Fibroblast of lung (primary cell): ENCODE data around the gene TENT4A.

ENCODE experiments used
- EZH2 ChIP-seq: IDR thresholded peaks from 2 replicates; pipeline ENCODE4 v1.5.1; 2012; ENCODE audit warnings: low read length, control low read depth, mild to moderate bottlenecking; ENCODE audit errors: missing control alignments
- TF ChIP-seq, protein P1 (sequence below), 2 donors: IDR thresholded peaks in 1 of 2; conservative IDR thresholded peaks in 1 of 2; 1 replicate in 1 of 2; 2 replicates in 1 of 2; pipeline ENCODE4 v1.5.1; 2011 to 2012; ENCODE audit warnings: low read length in 2 of 2, control low read depth in 1 of 2, inconsistent platforms in 1 of 2, low read depth in 1 of 2, mild to moderate bottlenecking in 1 of 2

DNA sequence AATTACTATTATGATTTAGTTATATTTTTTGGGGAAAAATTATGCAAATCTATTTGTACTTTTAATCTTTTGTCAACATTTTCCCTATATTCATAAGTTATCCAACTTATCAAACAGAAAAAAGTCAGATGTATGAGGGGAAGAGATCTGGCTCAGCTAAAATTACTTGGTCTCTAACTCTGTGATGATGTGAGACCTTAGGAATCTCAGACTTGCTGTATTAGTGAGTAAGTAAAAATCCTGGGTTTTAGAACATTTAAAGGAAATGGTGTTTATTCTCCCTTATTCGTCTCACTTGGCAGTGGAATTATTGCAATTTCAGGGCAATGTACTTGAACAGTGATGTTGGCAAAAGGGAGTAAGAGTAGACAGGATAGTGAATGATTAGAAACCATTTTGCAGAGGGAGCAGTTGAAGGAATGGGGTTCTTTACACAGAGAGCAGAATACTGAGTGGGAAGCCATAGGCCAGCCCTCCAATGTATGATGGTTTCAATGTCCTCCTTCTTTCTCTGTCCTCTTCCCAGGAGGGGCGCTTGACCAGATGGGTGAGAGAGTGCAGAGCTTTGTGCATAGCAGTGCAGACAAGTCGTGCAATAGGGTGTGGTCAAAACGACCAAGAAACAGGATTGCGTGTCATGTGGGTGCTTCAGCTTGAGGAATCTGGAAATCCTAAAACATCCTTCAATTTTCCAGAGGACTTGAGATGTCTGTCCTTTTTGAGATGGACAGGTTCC lies 91.7 kb downstream of the TENT4A start:
- TF ChIP-seq, protein P1, sequence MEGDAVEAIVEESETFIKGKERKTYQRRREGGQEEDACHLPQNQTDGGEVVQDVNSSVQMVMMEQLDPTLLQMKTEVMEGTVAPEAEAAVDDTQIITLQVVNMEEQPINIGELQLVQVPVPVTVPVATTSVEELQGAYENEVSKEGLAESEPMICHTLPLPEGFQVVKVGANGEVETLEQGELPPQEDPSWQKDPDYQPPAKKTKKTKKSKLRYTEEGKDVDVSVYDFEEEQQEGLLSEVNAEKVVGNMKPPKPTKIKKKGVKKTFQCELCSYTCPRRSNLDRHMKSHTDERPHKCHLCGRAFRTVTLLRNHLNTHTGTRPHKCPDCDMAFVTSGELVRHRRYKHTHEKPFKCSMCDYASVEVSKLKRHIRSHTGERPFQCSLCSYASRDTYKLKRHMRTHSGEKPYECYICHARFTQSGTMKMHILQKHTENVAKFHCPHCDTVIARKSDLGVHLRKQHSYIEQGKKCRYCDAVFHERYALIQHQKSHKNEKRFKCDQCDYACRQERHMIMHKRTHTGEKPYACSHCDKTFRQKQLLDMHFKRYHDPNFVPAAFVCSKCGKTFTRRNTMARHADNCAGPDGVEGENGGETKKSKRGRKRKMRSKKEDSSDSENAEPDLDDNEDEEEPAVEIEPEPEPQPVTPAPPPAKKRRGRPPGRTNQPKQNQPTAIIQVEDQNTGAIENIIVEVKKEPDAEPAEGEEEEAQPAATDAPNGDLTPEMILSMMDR (conservative IDR thresholded peaks at IDR 0.05 in 1 of 2, IDR thresholded peaks at IDR 0.05 in 1 of 2; ENCODE audit: low read depth in 1 of 2, low read length in 2 of 2): no peak
- TF ChIP-seq EZH2: no peak
